DOHH2 (cell line): ENCODE data around the gene ROCK2.

ENCODE experiments used
- EZH2phosphoT487 ChIP-seq: fragments of 200-600 bp; sonication (generic); IDR thresholded peaks from 2 replicates; pipeline ENCODE4 v1.6.1; 2017; ENCODE audit warnings: borderline replicate concordance, mild to moderate bottlenecking, antibody characterized with exemption, low read length, moderate library complexity, mixed read lengths
- TF ChIP-seq, protein P1 (sequence below): fragments of 200-600 bp; sonication (generic); IDR thresholded peaks from one replicate; pipeline ENCODE4 v1.5.1; 2014; ENCODE audit warnings: antibody characterized with exemption, mild to moderate bottlenecking, low read depth, low read length; ENCODE audit not compliant: poor library complexity, severe bottlenecking

- TF ChIP-seq, protein P1, sequence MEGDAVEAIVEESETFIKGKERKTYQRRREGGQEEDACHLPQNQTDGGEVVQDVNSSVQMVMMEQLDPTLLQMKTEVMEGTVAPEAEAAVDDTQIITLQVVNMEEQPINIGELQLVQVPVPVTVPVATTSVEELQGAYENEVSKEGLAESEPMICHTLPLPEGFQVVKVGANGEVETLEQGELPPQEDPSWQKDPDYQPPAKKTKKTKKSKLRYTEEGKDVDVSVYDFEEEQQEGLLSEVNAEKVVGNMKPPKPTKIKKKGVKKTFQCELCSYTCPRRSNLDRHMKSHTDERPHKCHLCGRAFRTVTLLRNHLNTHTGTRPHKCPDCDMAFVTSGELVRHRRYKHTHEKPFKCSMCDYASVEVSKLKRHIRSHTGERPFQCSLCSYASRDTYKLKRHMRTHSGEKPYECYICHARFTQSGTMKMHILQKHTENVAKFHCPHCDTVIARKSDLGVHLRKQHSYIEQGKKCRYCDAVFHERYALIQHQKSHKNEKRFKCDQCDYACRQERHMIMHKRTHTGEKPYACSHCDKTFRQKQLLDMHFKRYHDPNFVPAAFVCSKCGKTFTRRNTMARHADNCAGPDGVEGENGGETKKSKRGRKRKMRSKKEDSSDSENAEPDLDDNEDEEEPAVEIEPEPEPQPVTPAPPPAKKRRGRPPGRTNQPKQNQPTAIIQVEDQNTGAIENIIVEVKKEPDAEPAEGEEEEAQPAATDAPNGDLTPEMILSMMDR = no peak
- TF ChIP-seq EZH2phosphoT487 = no peak
Measured at GRCh38 chr2:11279398-11279797, 65.0 kb downstream of the ROCK2 start.
